Mesendoderm (in vitro differentiated cells): ENCODE data around the gene OBP2B.

Source experiments
- DNase-seq: peaks from one replicate; pipeline ENCODE4 v3.0.0; 2013
- H2AK5ac ChIP-seq: 2 replicates; pipeline ENCODE4 v1.6.1; 2013; ENCODE audit warnings: low read length, inconsistent platforms
- H2BK120ac ChIP-seq: 2 replicates; pipeline ENCODE4 v1.6.1; 2013; ENCODE audit warnings: low read depth, mild to moderate bottlenecking, low read length, moderate library complexity, mixed read lengths
- H2BK15ac ChIP-seq: replicated peaks from 2 replicates; pipeline ENCODE4 v1.6.1; 2013; ENCODE audit warnings: low read depth, mild to moderate bottlenecking, moderate library complexity
- H2BK5ac ChIP-seq: 2 replicates; pipeline ENCODE4 v1.6.1; 2013; ENCODE audit warnings: low read length, inconsistent platforms
- H3K18ac ChIP-seq: 2 replicates; pipeline ENCODE4 v1.6.1; 2013; ENCODE audit warnings: mild to moderate bottlenecking, low read length, mixed read lengths
- H3K23ac ChIP-seq: one replicate; pipeline ENCODE4 v1.6.1; 2013; ENCODE audit warnings: low read length
- H3K27ac ChIP-seq: 2 replicates; pipeline ENCODE4 v1.5.1; 2013; ENCODE audit warnings: low read depth, mild to moderate bottlenecking, inconsistent platforms, low read length, moderate library complexity
- H3K27me3 ChIP-seq: 2 replicates; pipeline ENCODE4 v1.6.1; 2013; ENCODE audit warnings: low read length, control low read depth, mild to moderate bottlenecking, inconsistent platforms; ENCODE audit not compliant: insufficient read depth, poor library complexity
- H3K36me3 ChIP-seq: 2 replicates; pipeline ENCODE4 v1.6.1; 2013; ENCODE audit warnings: low read length, inconsistent platforms; ENCODE audit not compliant: control insufficient read depth, insufficient read depth
- H3K4ac ChIP-seq: one replicate; pipeline ENCODE4 v1.6.1; 2013; ENCODE audit warnings: low read depth, mild to moderate bottlenecking, low read length, moderate library complexity
- H3K4me1 ChIP-seq: 2 replicates; pipeline ENCODE4 v1.6.1; 2013; ENCODE audit warnings: low read depth, low read length, inconsistent platforms; ENCODE audit not compliant: control insufficient read depth
- H3K4me2 ChIP-seq: 2 replicates; pipeline ENCODE4 v1.6.1; 2013; ENCODE audit warnings: low read length
- H3K4me3 ChIP-seq: 2 replicates; pipeline ENCODE4 v1.5.1; 2013; ENCODE audit warnings: mild to moderate bottlenecking, low read length
- H3K56ac ChIP-seq: one replicate; pipeline ENCODE4 v1.6.1; 2013; ENCODE audit warnings: low read length
- H3K79me1 ChIP-seq: 2 replicates; pipeline ENCODE4 v1.6.1; 2013; ENCODE audit warnings: low read length, inconsistent platforms
- H3K79me2 ChIP-seq: 2 replicates; pipeline ENCODE4 v1.6.1; 2013; ENCODE audit warnings: mild to moderate bottlenecking, low read length; ENCODE audit not compliant: control insufficient read depth, insufficient read depth
- H3K9ac ChIP-seq: 2 replicates; pipeline ENCODE4 v1.6.1; 2013; ENCODE audit warnings: low read length, inconsistent platforms
- H4K5ac ChIP-seq: one replicate; pipeline ENCODE4 v1.6.1; 2013; ENCODE audit warnings: low read length
- H4K8ac ChIP-seq: one replicate; pipeline ENCODE4 v1.6.1; 2013; ENCODE audit warnings: low read depth, mild to moderate bottlenecking, control low read depth, low read length, moderate library complexity
- WGBS: extraction: QIAGEN DNeasy Blood & Tissue Kit; methylation state at CpG from one replicate; pipeline ENCODE4 v1.1.7; 2013; ENCODE audit warnings: low lambda C conversion rate, missing lambda C conversion rate; ENCODE audit not compliant: insufficient coverage; ENCODE audit errors: extremely low coverage; 5-methylcytosine and 5-hydroxymethylcytosine counted together

The OBP2B gene

DNA sequence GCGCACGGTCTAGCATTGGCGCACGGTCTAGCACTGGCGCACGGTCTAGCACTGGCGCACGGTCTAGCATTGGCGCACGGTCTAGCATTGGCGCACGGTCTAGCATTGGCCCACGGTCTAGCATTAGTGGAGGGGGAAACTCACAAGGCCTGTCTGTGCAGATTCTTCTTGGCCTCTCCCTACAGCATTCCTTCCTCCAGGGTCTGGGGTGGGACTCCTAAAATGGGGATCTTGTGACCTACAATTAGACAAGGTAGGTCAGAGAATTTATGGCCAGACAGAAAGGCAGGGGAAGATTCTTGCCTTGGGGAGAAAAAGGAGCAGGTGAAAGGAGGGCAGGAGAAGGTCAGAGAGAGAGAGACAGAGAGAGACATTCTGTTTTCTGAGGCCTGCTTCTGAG lies 39.9 kb downstream of the OBP2B start:
- Histone ChIP-seq H2BK120ac (no peak overlapping the region), H3K4ac (no peak overlapping the region), H2BK15ac (no peak overlapping the region), H3K18ac (no peak overlapping the region), H4K8ac (no peak overlapping the region), H3K23ac (no peak overlapping the region), H3K79me1 (no peaks in the 10 kb centered on the region), H3K27ac (no peak overlapping the region), H3K27me3 (no peaks in the 10 kb centered on the region), H3K9ac (no peak overlapping the region), H2BK5ac (no peak overlapping the region), H3K4me1 (no peaks in the 10 kb centered on the region), H3K56ac (no peak overlapping the region), H3K79me2 (no peaks in the 10 kb centered on the region), H4K5ac (no peak overlapping the region), H2AK5ac (no peak overlapping the region), H3K36me3 (no peaks in the 10 kb centered on the region), H3K4me3 (no peak overlapping the region), H3K4me2 (no peak overlapping the region)
- no CpG with 5 or more reads among the region's 13 CpGs for WGBS
- no peak for DNase-seq

- Histone ChIP-seq H3K56ac (no peak overlapping the region), H2BK5ac (no peak overlapping the region), H3K9ac (no peak overlapping the region), H2BK120ac (no peak overlapping the region), H3K23ac (no peak overlapping the region), H3K4me3 (no peak overlapping the region), H3K27me3 (peaks cover under 1% of the 10 kb centered on the region), H3K4me1 (no peaks in the 10 kb centered on the region), H2AK5ac (no peak overlapping the region), H2BK15ac (no peak overlapping the region), H4K8ac (no peak overlapping the region), H3K4ac (no peak overlapping the region), H3K79me1 (no peaks in the 10 kb centered on the region), H4K5ac (no peak overlapping the region), H3K4me2 (no peak overlapping the region), H3K27ac (no peak overlapping the region), H3K36me3 (no peaks in the 10 kb centered on the region), H3K18ac (no peak overlapping the region), H3K79me2 (no peaks in the 10 kb centered on the region)
- WGBS = no CpG with 5 or more reads among the region's 6 CpGs
- peak; percentile 72 for DNase-seq
These were observed 40.6 kb downstream of the OBP2B start for GRCh38 chr9:133168432-133168831.

DNA sequence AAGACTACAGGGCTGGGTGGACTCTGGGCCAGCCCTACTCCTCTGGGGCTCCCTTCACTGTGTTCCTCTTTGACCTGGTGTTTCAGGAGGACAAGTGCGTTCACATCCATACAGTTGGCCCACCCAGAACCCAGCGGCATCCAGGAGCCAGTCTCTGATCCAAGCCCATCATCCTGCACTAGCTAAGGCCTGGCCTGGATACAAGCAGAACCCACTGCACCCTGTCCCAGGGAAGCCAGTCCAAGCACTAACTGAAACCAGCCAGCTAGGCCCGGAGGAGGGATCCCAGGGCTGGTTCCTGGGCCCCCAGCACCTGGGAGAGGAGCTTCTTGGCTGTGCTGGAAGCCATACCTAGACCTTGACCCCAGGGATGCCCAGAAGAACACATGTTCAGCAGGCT lies 41.3 kb downstream of the OBP2B start:
- H3K4me2 ChIP-seq = no peak overlapping the region
- no peak overlapping the region for H2BK5ac ChIP-seq
- DNase-seq = no peak
- H3K4ac ChIP-seq = no peak overlapping the region
- H4K8ac ChIP-seq = no peak overlapping the region
- H3K56ac ChIP-seq = no peak overlapping the region
- no peak overlapping the region for H3K9ac ChIP-seq
- H2AK5ac ChIP-seq = no peak overlapping the region
- H3K79me2 ChIP-seq = no peaks in the 10 kb centered on the region
- no peak overlapping the region for H3K27ac ChIP-seq
- H3K18ac ChIP-seq = no peak overlapping the region
- H4K5ac ChIP-seq = no peak overlapping the region
- no peak overlapping the region for H2BK120ac ChIP-seq
- no peak overlapping the region for H3K4me3 ChIP-seq
- no peak overlapping the region for H2BK15ac ChIP-seq
- no peak overlapping the region for H3K23ac ChIP-seq
- no peaks in the 10 kb centered on the region for H3K4me1 ChIP-seq
- no peaks in the 10 kb centered on the region for H3K36me3 ChIP-seq
- no CpG with 5 or more reads among the region's 3 CpGs for WGBS
- H3K79me1 ChIP-seq = no peaks in the 10 kb centered on the region
- peaks cover 3% of the 10 kb centered on the region for H3K27me3 ChIP-seq

- H3K36me3 ChIP-seq = no peaks in the 10 kb centered on the region
- H3K27me3 ChIP-seq = peaks cover 3% of the 10 kb centered on the region
- no peak overlapping the region for H3K27ac ChIP-seq
- H4K8ac ChIP-seq = no peak overlapping the region
- no peak overlapping the region for H3K9ac ChIP-seq
- no peak overlapping the region for H3K23ac ChIP-seq
- H2AK5ac ChIP-seq = no peak overlapping the region
- no peak for DNase-seq
- H2BK120ac ChIP-seq = no peak overlapping the region
- H4K5ac ChIP-seq = no peak overlapping the region
- no peaks in the 10 kb centered on the region for H3K79me2 ChIP-seq
- no peak overlapping the region for H3K4me3 ChIP-seq
- H3K56ac ChIP-seq = no peak overlapping the region
- H2BK5ac ChIP-seq = no peak overlapping the region
- no peaks in the 10 kb centered on the region for H3K79me1 ChIP-seq
- H3K4me1 ChIP-seq = no peaks in the 10 kb centered on the region
- no peak overlapping the region for H3K18ac ChIP-seq
- H3K4me2 ChIP-seq = no peak overlapping the region
- no CpG with 5 or more reads among the region's 3 CpGs for WGBS
- H3K4ac ChIP-seq = no peak overlapping the region
- no peak overlapping the region for H2BK15ac ChIP-seq
These were observed 41.8 kb downstream of the OBP2B start for GRCh38 chr9:133167096-133167730.

DNA sequence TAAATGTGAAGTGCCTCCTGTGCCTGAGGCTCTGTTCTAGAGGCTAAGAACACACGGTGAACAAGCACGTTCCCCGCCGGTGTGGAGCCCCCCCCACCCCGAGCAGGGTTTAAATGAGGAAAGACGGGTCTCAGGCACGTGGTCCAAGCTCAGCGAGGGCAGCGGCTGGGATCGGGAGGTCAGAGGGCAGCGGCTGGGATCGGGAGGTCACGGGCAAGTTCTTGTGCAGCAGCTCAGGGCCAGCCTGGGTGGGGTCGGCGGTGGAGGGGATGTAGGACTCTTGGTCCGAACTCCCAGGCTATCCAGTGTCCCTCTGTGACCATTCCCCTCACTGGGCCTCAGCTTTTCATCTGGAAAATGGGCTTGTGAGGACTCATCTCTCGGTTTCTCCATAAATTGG lies 42.7 kb downstream of the OBP2B start:
- no peak overlapping the region for H2AK5ac ChIP-seq
- no peak overlapping the region for H2BK15ac ChIP-seq
- no peak overlapping the region for H3K4me3 ChIP-seq
- H2BK5ac ChIP-seq = no peak overlapping the region
- H3K36me3 ChIP-seq = no peaks in the 10 kb centered on the region
- no peaks in the 10 kb centered on the region for H3K79me1 ChIP-seq
- H3K4me2 ChIP-seq = no peak overlapping the region
- no peak overlapping the region for H3K18ac ChIP-seq
- H4K8ac ChIP-seq = no peak overlapping the region
- no peak for DNase-seq
- no peaks in the 10 kb centered on the region for H3K4me1 ChIP-seq
- H3K9ac ChIP-seq = no peak overlapping the region
- H3K23ac ChIP-seq = no peak overlapping the region
- no peak overlapping the region for H3K4ac ChIP-seq
- no peak overlapping the region for H4K5ac ChIP-seq
- no peak overlapping the region for H3K56ac ChIP-seq
- no peaks in the 10 kb centered on the region for H3K79me2 ChIP-seq
- peaks cover 3% of the 10 kb centered on the region for H3K27me3 ChIP-seq
- H2BK120ac ChIP-seq = no peak overlapping the region
- H3K27ac ChIP-seq = no peak overlapping the region
- no CpG with 5 or more reads among the region's 17 CpGs for WGBS

- H3K9ac ChIP-seq = no peak overlapping the region
- H4K5ac ChIP-seq = no peak overlapping the region
- no peak for DNase-seq
- H3K4me2 ChIP-seq = no peak overlapping the region
- no peak overlapping the region for H2AK5ac ChIP-seq
- no peak overlapping the region for H2BK5ac ChIP-seq
- H3K79me2 ChIP-seq = no peaks in the 10 kb centered on the region
- peaks cover 3% of the 10 kb centered on the region for H3K27me3 ChIP-seq
- H3K79me1 ChIP-seq = no peaks in the 10 kb centered on the region
- no peak overlapping the region for H2BK15ac ChIP-seq
- H3K23ac ChIP-seq = no peak overlapping the region
- H3K36me3 ChIP-seq = no peaks in the 10 kb centered on the region
- H3K18ac ChIP-seq = no peak overlapping the region
- no peak overlapping the region for H2BK120ac ChIP-seq
- H3K27ac ChIP-seq = no peak overlapping the region
- no peak overlapping the region for H3K4me3 ChIP-seq
- H4K8ac ChIP-seq = no peak overlapping the region
- no peak overlapping the region for H3K4ac ChIP-seq
- H3K4me1 ChIP-seq = no peaks in the 10 kb centered on the region
- H3K56ac ChIP-seq = no peak overlapping the region
- WGBS = no CpG with 5 or more reads among the region's 2 CpGs
These were observed 43.7 kb downstream of the OBP2B start for GRCh38 chr9:133165452-133165730.
